ENCODE measurements around the gene BDP1.
"Not testable (repeated sequence)": the region's sequence is repeated elsewhere in the genome, so short reads cannot be mapped to it uniquely, and the experiment has no call there.

BDP1 gene

DNA sequence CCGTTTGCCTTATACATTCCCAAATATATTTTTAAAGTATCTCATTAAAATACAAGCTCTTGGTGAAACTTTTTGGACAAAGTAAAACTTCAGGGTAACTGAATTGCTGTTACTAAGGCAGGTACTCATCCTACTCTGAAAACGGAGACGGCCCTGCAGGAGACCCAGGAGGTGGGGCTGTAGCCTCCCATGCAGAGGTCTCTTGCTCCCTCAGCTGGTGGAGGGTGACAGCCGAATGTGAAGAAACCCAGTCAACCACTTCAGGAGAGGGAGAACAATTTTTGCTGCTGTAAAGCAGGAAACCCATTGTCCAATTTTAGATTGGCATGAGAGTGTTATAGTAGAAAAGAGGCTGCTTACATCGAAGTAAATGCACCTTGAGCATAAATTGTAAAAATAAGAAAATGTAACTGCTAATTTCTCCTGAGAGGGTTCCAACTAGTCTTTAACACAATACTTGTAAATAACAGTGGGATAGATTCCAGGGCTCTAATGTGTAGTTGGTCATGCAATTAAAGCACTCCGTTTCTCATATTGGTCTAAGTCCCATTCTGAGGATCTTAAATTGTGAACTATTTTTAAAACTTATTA lies 8.1 kb upstream of the BDP1 start:
- H3K27me3 Mint-ChIP-seq = peaks cover 30% of the 10 kb centered on the region
- H3K9me3 Mint-ChIP-seq, CTCF ChIA-PET, H3K4me3 Mint-ChIP-seq, H3K27ac Mint-ChIP-seq, H3K36me3 Mint-ChIP-seq: not testable (repeated sequence)
- peaks cover 12% of the 10 kb centered on the region for H3K4me1 Mint-ChIP-seq
- peak; percentile 60 for DNase-seq

DNA sequence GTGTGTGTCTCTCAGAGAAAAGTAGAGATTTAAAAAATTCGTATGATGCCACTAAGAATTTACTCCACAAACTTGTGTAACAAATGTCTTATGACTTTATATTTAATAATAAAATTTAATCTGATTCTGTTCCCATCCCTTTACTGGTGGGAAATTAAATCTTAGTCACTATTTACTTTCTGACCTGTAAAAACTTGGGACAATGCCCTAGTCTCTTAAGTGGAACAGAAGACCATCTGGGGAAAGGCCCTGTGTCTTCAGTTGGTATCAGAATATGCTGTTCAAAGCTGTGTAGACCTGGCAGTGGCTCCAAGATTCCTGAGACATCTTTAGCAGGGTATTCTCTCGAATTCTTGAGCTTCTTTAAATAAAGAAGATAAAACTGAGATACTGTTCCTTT lies 2.6 kb upstream of the BDP1 start:
- peaks cover 27% of the 10 kb centered on the region for H3K27me3 Mint-ChIP-seq
- H3K4me1 Mint-ChIP-seq = peaks cover 22% of the 10 kb centered on the region
- H3K4me3 Mint-ChIP-seq = no peak overlapping the region
- H3K27ac Mint-ChIP-seq = no peak overlapping the region
- H3K36me3 Mint-ChIP-seq = peaks cover 2% of the 10 kb centered on the region
- DNase-seq = no peak
- CTCF ChIA-PET = no interaction called here
- no peaks in the 10 kb centered on the region for H3K9me3 Mint-ChIP-seq

DNA sequence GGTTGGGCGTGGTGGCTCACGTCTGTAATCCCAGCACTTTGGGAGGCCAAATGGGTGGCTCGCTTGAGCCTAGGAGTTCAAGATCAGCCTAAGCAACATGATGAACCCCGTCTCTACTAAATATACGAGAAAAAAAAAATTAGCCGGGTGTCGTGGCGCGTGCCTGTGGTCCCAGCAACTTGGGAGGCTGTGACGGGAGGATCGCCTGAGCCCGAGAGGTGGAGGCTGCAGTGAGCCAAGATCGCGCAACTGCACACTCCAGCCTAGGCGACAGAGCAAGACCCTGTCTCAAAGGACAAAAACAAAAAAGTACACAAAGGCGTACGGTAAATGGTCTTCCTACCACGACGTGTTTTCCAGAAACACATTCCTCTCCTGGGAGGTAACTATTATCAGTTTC lies 538 bp upstream of the BDP1 start:
- Mint-ChIP-seq H3K36me3 (peaks cover 15% of the 10 kb centered on the region), H3K4me1 (peaks cover 26% of the 10 kb centered on the region), H3K4me3 (peak overlapping the region; percentile 94), H3K27ac (peak overlapping the region; percentile 97), H3K9me3 (no peaks in the 10 kb centered on the region), H3K27me3 (peaks cover 26% of the 10 kb centered on the region)
- DNase-seq = no peak
- CTCF ChIA-PET = no interaction called here

DNA sequence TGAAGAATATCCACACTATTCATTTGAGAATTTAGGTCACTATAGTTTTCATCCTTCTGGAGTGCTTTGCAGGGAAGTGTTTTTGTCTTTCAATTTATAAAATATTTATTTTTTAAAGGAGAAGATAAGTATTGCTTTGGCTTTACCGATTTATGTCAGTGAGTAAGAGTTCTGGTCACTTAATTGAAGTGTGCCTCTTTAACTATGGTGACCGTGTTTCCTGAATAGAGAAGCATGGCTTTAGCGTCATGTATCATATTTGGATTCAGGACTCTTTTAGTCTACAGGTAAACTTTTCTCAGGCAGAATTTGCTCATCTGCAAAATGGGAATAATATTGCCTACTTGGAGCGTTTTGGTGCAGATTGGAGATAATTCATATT lies 902 bp downstream of the BDP1 start:
- H3K27me3 Mint-ChIP-seq = peaks cover 15% of the 10 kb centered on the region
- peak overlapping the region; percentile 94 for H3K4me3 Mint-ChIP-seq
- peaks cover 26% of the 10 kb centered on the region for H3K4me1 Mint-ChIP-seq
- no peak for DNase-seq
- H3K36me3 Mint-ChIP-seq = peaks cover 21% of the 10 kb centered on the region
- peak overlapping the region; percentile 97 for H3K27ac Mint-ChIP-seq
- H3K9me3 Mint-ChIP-seq = no peaks in the 10 kb centered on the region
- CTCF ChIA-PET = no interaction called here

DNA sequence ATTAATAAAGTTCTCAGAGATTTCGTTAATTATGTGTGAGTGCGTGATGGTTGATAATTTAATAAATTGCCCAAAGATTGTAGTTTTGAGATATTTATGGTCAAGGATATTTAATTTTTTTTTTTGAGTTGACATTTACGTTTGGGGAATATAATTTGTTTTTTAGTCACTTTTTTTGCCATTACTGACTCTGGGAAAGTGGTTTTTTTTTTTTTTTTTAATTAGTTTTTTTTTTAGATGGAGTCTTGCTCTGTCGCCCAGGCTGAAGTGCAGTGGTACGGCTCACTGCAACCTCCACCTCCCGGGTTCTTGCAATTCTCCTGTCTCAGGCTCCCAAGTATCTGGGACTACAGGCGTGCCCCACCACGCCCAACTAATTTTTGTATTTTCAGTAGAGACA lies 1.7 kb downstream of the BDP1 start:
- peaks cover 26% of the 10 kb centered on the region for H3K4me1 Mint-ChIP-seq
- DNase-seq = no peak
- CTCF ChIA-PET = no interaction called here
- H3K9me3 Mint-ChIP-seq = no peaks in the 10 kb centered on the region
- H3K27ac Mint-ChIP-seq = peak overlapping the region; percentile 29
- H3K36me3 Mint-ChIP-seq = peaks cover 22% of the 10 kb centered on the region
- peak overlapping the region; percentile 94 for H3K4me3 Mint-ChIP-seq
- peaks cover 12% of the 10 kb centered on the region for H3K27me3 Mint-ChIP-seq

DNA sequence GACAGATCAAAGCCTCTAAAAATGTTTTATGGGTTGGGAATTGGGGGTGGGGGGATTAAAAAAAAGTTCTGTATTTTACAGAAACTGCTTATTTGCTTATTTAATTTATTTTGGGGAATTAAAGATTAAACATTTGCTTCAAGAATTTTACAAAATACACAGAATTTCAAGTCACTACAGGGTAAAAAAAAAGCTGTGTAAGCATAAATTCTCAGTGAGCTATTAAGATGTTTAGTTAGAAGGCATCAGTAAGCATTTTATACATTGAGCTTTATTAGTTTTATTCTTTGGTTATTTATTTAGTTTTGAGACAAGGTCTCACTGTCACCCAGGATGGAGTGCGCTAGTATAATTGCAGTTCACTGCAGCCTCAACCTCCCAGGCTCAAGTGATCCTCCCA lies 5.2 kb downstream of the BDP1 start:
- no peak overlapping the region for H3K4me3 Mint-ChIP-seq
- no peaks in the 10 kb centered on the region for H3K9me3 Mint-ChIP-seq
- H3K36me3 Mint-ChIP-seq = peaks cover 25% of the 10 kb centered on the region
- no peaks in the 10 kb centered on the region for H3K27me3 Mint-ChIP-seq
- H3K27ac Mint-ChIP-seq = no peak overlapping the region
- H3K4me1 Mint-ChIP-seq = peaks cover 19% of the 10 kb centered on the region
- CTCF ChIA-PET = no interaction called here
- DNase-seq = no peak

DNA sequence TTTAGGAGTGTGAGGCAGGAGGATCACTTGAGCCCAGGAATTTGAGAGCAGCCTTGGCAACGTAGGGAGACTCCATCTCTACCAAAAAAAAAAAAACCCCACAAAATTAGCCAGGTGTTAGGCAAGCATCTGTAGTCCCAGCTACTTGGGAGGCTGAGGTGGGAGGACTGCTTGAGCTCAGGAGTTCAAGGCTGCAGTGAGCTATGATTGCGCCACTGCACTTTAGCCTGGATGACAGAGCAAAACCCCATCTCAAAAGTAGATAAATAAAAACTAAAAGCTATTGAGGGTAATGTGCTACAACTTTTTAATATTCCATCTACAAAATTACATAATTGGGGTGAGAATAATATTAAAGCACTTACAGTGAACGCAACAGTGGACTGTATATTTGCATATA lies 5.9 kb downstream of the BDP1 start:
- no peak for DNase-seq
- Mint-ChIP-seq H3K36me3 (peaks cover 27% of the 10 kb centered on the region), H3K27me3 (no peaks in the 10 kb centered on the region), H3K4me3 (no peak overlapping the region), H3K27ac (no peak overlapping the region), H3K4me1 (peaks cover 16% of the 10 kb centered on the region), H3K9me3 (no peaks in the 10 kb centered on the region)
- CTCF ChIA-PET = no interaction called here

DNA sequence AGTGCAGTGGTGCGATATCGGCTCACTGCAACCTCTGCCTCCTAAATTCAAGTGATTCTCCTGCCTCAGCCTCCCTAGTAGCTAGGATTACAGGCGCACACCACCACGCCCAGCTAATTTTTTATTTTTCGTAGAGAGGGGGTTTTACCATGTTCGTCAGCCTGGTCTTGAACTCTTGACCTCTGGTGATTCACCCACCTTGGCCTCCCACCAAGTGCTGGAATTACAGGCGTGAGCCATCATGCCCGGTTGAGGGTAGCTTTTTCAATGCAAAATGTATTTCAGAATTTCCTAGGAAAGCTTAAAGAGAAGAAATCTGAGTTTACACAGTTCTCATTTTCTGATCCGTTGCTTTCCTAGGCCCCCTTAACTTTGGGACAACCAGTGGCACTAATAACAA lies 15.7 kb downstream of the BDP1 start:
- no peak for DNase-seq
- H3K4me3 Mint-ChIP-seq = no peak overlapping the region
- H3K27ac Mint-ChIP-seq = no peak overlapping the region
- CTCF ChIA-PET = no interaction called here
- no peaks in the 10 kb centered on the region for H3K4me1 Mint-ChIP-seq
- H3K9me3 Mint-ChIP-seq = no peaks in the 10 kb centered on the region
- peaks cover 22% of the 10 kb centered on the region for H3K36me3 Mint-ChIP-seq
- no peaks in the 10 kb centered on the region for H3K27me3 Mint-ChIP-seq

DNA sequence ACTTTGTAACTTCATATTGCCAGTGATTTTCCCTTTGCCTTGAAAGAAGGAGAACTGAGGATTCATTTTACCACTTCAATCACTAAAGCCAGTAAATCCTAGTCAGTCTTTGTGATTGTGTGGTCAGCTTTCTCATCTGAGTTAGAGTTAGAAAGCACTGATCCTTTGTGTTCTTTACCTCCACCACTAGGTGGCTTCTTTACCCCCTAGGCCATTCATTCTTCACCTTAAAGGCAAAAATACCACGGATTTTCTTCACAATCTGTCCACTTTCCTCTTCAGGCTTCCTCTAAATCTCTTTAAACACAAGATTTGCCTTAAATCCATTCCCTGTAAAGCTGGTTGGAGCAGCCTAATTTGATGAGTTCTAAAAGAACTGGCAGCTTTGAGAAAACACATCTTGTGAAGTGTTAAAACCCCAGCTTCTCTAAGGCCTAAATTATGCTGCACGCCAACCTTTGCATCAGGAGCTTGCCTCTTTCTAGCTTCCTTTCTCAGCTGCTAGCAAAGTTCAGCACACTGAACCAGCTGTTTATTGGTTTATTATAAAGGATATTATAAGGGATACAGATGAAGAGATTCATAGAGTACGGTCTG lies 20.4 kb downstream of the BDP1 start:
- no peaks in the 10 kb centered on the region for H3K27me3 Mint-ChIP-seq
- no peak for DNase-seq
- H3K27ac Mint-ChIP-seq = peak overlapping the region; percentile 28
- peaks cover 24% of the 10 kb centered on the region for H3K36me3 Mint-ChIP-seq
- H3K4me1 Mint-ChIP-seq = no peaks in the 10 kb centered on the region
- CTCF ChIA-PET = interaction anchor here (0.8 to 5.3 kb wide), 13 partner anchors 10 to 293 kb away, joined by 3 to 41 read pairs (median 4); partner anchors contain the start of gene MCCC2
- no peaks in the 10 kb centered on the region for H3K9me3 Mint-ChIP-seq
- H3K4me3 Mint-ChIP-seq = no peak overlapping the region

DNA sequence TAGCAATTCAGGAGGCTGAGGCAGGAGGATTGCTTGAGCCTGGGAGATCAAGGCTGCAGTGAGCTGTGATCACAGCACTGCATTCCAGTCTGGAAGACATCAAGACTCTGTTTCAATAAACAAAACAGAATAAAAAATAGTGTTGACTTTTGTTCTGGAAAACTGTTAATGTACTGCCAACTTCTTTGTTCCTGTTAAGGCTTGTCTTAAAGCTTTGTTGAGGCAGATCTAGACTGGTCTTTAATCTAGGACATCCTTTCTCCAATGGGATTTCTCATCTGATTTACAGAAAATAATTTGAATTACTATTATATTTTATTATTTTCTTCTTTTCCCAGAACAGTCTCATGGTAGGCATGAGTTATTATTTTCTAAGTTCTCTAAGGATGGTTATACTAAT lies 26.0 kb downstream of the BDP1 start:
- Mint-ChIP-seq H3K27me3 (no peaks in the 10 kb centered on the region), H3K27ac (no peak overlapping the region), H3K36me3 (peaks cover 35% of the 10 kb centered on the region), H3K9me3 (no peaks in the 10 kb centered on the region), H3K4me3 (no peak overlapping the region), H3K4me1 (peaks cover 8% of the 10 kb centered on the region)
- no peak for DNase-seq
- CTCF ChIA-PET = no interaction called here

DNA sequence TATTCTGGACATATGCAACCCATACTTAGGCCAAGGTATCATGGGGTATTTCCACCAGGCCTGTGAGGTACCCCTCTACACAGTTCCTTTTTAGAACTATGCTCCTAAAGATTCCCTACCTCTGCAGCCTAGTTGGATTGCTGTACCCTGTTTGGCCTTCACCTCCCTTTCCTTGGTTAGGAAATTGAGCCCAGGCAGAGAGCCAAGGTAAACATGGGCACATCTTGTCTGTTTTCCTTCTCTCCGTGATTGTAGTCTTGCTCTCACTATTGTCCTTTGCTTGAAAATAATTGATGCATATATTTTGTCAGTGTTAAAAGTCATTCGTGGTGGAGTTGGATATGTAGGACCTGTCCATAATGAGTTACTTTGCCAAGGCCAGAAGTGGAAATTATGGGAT lies 26.7 kb downstream of the BDP1 start:
- no peaks in the 10 kb centered on the region for H3K9me3 Mint-ChIP-seq
- DNase-seq = no peak

DNA sequence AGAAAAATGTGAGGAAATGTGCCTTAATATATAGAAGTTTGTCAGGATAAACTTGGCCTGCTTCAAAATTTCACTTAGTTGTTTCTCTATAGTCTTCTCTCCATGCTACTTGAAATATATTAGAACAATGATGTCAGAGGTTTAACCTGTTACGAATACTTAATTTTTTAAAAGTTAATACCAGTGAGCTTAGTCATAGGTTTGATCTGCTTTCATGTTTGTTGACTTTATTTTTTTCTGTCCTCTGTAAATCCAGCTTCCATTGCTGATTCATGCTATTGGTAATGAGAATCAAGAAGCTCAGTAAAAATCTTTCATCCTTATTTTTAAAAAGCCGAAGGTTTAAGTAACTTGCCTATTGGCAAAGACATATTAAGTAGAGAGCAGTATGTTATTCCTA lies 27.9 kb downstream of the BDP1 start:
- H3K27ac Mint-ChIP-seq = no peak overlapping the region
- H3K27me3 Mint-ChIP-seq = no peaks in the 10 kb centered on the region
- CTCF ChIA-PET = no interaction called here

More for the DNA sequence above, 26.7 kb downstream of the BDP1 start:
- Mint-ChIP-seq H3K27ac (no peak overlapping the region), H3K4me1 (peaks cover 8% of the 10 kb centered on the region), H3K27me3 (no peaks in the 10 kb centered on the region), H3K4me3 (no peak overlapping the region), H3K36me3 (peaks cover 38% of the 10 kb centered on the region)
- CTCF ChIA-PET = no interaction called here

DNA sequence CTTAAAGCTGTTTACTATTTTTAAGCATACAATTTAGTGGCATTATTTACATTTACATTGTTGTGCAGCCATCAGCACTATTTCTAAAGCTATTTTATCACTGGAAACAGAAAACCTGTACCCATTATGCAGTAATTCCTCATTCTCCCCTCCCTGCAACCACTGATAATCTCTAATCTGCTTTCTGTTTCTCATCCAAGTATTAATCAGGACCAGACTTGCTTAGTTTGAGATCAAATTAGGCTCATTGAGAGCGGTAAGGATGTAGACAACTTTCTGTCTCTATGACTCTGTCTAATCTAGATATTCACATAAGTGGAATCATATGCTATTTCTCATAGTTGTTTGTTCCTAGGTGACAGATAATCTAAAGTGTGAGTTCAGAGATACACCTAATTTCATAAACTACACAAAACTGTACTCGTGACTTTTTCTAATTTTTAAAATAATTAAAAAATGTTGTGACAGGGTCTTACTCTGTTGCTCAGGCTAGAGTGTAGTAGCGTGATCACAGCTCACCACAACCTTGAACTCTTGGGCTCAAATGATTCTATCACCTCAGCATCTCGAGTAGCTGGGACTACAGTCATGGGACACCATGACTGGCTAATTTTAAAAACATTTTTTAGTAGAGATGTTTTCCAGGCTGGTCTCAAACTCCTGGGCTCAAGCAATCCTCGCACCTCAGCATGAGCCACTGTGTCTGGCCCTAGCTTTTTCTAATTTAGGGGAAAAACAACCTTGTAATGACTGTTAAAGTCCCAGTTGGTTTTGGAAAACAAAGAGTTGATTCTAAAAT lies 37.6 kb downstream of the BDP1 start:
- no peak overlapping the region for H3K4me3 Mint-ChIP-seq
- no peaks in the 10 kb centered on the region for H3K4me1 Mint-ChIP-seq
- no peaks in the 10 kb centered on the region for H3K27me3 Mint-ChIP-seq
- CTCF ChIA-PET = no interaction called here
- H3K27ac Mint-ChIP-seq = no peak overlapping the region
- H3K9me3 Mint-ChIP-seq = no peaks in the 10 kb centered on the region
- peaks cover 39% of the 10 kb centered on the region for H3K36me3 Mint-ChIP-seq
- DNase-seq = no peak

More for the DNA sequence above, 27.9 kb downstream of the BDP1 start:
- H3K4me1 Mint-ChIP-seq = peaks cover 8% of the 10 kb centered on the region
- DNase-seq = no peak
- no peak overlapping the region for H3K4me3 Mint-ChIP-seq
- peaks cover 40% of the 10 kb centered on the region for H3K36me3 Mint-ChIP-seq
- H3K9me3 Mint-ChIP-seq = no peaks in the 10 kb centered on the region

DNA sequence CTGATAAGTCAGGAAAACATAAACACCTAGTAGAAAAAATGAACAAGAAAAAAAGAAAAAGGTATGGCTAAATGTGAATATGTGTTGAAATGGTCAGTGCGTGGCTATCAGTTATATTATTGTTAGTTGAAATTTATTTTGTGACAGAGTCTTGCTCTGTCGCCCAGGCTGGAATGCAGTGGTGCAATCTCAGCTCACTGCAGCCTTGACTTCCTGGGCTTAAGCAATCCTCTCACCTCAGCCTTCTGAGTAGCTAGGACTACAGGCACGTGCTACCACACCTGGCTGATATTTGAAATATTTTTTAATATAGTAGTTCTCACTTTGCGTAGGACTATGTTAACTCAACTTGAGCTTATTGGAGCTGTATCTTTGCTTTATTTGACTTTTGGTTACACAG lies 38.8 kb downstream of the BDP1 start:
- CTCF ChIA-PET = interaction anchor here (0.9 kb wide), 1 partner anchor 19 kb away, joined by 3 read pairs; no protein-coding TSS in a partner anchor
- H3K27ac Mint-ChIP-seq, DNase-seq, H3K4me1 Mint-ChIP-seq, H3K27me3 Mint-ChIP-seq, H3K4me3 Mint-ChIP-seq, H3K9me3 Mint-ChIP-seq: not testable (repeated sequence)
- peaks cover 43% of the 10 kb centered on the region for H3K36me3 Mint-ChIP-seq

DNA sequence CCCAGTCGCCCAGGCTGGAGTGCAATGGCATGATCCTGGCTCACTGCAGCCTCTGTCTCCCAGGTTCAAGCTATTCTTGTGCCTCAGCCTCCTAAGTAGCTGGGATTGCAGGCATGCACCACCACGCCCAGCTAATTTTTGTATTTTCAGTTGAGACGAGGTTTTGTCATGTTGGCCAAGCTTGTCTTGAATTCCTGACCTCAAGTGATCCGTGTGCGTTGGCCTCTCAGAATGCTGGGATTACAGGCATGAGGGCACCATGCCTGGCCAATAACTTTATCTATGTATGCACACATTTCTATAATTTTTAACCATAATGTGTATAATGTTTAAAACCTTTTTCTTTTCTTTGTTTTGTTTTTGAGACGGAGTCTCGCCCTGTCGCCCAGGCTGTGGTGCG lies 43.3 kb downstream of the BDP1 start:
- H3K9me3 Mint-ChIP-seq, H3K4me1 Mint-ChIP-seq, DNase-seq, H3K27ac Mint-ChIP-seq, CTCF ChIA-PET, H3K27me3 Mint-ChIP-seq, H3K4me3 Mint-ChIP-seq: not testable (repeated sequence)
- H3K36me3 Mint-ChIP-seq = peaks cover 49% of the 10 kb centered on the region
